HTR-8/SVneo (cell line): ENCODE data around the gene CST9.
"Not testable (repeated sequence)": the region's sequence is repeated elsewhere in the genome, so short reads cannot be mapped to it uniquely, and the experiment has no call there.

Source experiments
- DNase-seq: peaks from one replicate; pipeline ENCODE4 v3.0.0; 2011; ENCODE audit warnings: low spot score, mixed read lengths; ENCODE audit not compliant: insufficient read length
- FAIRE-seq: peaks from 2 replicates; lab custom pipeline; 2011; peaks lifted over from hg19 to GRCh38; lab: Jason Lieb, UNC

CST9 gene

GRCh38 chr20:23625236-23625964, 19.7 kb upstream of the CST9 start:
- DNase-seq, result no peak
- no peak for FAIRE-seq

DNA sequence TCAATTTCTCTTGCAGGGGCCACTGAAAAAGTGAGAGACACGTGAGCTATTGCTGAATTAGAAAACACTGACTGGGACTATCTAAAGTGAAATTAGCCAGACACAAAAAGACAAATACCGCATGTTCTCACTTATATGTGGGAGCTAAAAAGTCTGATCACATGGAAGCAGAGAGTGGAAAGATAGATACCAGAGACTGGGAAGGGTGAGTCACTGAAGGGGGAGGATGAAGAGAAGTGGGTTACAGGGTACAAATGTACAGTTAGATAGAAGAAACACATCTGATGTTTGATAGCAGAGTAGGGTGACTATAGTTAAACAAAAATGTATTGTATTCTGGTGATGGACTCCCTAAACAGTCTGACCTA, 18.6 kb upstream of the CST9 start:
- FAIRE-seq, result no peak
- DNase-seq, result no peak

- FAIRE-seq (no peak), DNase-seq (no peak)
Observed at GRCh38 chr20:23623666-23624323, 18.1 kb upstream of the CST9 start.

GRCh38 chr20:23622839-23623343, 17.2 kb upstream of the CST9 start:
- FAIRE-seq, result no peak
- DNase-seq, result peak; percentile 67

- FAIRE-seq, result not testable (repeated sequence)
Observed at GRCh38 chr20:23622401-23622800, 16.7 kb upstream of the CST9 start.

GRCh38 chr20:23620670-23621386, 15.1 kb upstream of the CST9 start:
- not testable (repeated sequence) for DNase-seq, FAIRE-seq

More at GRCh38 chr20:23622401-23622800, 16.7 kb upstream of the CST9 start:
- DNase-seq, result not testable (repeated sequence)

DNA sequence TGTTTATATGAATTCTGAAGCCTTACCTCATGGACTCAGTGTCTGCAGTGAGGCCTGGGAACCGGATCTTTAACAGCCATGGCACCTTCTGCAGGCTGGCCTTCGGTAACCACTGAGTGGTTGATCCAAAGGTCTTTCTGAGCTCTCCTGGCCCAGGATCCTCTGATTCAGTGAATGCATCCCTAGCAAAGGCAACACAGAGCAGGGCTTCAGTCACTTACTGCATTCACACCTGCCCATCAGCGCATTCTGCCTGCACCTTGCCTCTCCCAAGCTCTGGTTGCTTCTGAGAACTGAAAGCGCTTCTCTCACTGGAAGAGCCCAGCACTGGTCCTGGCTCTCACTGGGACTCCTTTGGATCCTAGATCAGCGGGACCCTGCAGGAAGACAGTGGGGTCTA, 8.4 kb upstream of the CST9 start:
- no peak for DNase-seq
- no peak for FAIRE-seq

GRCh38 chr20:23613676-23614075, 8.0 kb upstream of the CST9 start:
- DNase-seq (no peak), FAIRE-seq (no peak)

GRCh38 chr20:23612396-23612795, 6.7 kb upstream of the CST9 start:
- no peak for DNase-seq
- no peak for FAIRE-seq

GRCh38 chr20:23609486-23610109, 3.9 kb upstream of the CST9 start:
- DNase-seq (no peak), FAIRE-seq (no peak)

DNA sequence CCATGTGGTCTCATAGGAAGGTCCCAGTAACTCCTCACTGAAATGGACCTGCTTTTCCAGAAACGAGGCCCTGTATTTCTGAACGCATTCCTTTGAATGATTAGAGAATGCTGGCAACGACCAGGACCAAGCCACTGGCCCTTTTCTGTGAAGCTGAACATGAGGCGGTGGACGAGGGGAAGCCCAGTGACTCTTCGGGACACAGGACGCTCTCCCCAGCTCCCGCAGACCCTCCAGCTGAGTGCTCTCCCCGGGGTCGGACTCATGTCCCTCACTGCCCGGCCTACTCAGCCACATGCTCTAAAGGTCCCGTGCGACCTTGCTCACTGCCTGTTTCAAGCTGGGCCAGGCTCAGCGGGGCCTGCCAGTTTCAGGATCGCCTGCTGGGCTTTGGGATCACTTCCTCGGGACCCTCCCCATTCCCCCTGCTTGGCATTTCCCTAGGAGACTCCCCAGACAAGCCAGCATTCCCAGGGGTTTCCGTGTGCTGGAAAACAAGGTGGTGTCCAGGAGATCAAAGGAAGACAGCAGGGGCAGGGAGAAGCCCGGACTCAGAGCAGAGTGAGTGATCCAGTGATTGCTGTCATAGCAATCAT, 2.6 kb upstream of the CST9 start:
- no peak for DNase-seq
- FAIRE-seq, result no peak

- DNase-seq (no peak), FAIRE-seq (no peak)
Observed at GRCh38 chr20:23607497-23608245, 2.0 kb upstream of the CST9 start.

- FAIRE-seq (peak; percentile 88), DNase-seq (peak; percentile 84)
Observed at GRCh38 chr20:23606652-23607049, 934 bp upstream of the CST9 start.

GRCh38 chr20:23604306-23604705, 1.4 kb downstream of the CST9 start:
- DNase-seq (no peak), FAIRE-seq (no peak)

- FAIRE-seq (no peak), DNase-seq (no peak)
Observed at GRCh38 chr20:23603321-23603720, 2.4 kb downstream of the CST9 start.

DNA sequence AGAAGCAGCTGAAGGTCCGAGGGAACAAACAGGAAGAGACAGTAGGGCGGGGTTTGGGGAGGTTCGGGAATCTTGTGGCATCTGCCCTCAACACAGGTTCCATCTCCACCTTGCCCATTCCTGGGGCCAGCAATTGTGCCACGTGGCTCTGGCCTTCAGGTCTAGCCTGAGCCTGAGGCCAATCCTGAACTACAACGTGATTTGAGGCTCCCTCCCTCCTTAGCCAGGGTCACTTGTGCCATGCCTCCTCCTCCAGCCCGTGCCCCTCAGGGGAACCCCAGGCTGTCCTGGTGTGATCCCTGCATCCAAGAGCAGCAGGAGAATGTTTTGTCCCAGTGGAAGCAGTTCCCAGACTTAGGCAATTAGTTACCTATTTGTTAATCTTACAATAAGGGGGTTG, 3.0 kb downstream of the CST9 start:
- FAIRE-seq, result no peak
- DNase-seq, result no peak

- FAIRE-seq, result no peak
Observed at GRCh38 chr20:23602241-23602640, 3.5 kb downstream of the CST9 start.

DNA sequence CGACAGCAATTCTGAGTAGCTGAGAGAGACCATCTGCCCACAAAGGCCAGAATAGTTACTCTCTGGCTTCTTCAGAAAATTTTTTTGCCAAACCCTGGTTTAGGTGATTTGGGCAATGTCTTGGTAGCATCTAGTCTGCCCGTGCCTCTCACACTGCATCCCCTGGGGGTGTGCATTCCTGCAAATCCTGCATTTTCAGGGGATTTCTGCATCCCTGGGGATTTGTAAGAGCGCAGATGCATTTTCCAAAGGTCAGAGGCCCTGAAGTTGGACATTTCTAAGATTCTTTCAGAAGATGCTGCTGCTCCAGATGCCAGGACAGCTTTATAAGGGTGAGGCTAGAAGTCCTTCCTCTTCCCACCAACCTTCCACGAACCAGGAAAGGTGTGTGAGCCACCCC, 4.0 kb downstream of the CST9 start:
- no peak for DNase-seq
- FAIRE-seq, result no peak

More at GRCh38 chr20:23602241-23602640, 3.5 kb downstream of the CST9 start:
- DNase-seq, result no peak

DNA sequence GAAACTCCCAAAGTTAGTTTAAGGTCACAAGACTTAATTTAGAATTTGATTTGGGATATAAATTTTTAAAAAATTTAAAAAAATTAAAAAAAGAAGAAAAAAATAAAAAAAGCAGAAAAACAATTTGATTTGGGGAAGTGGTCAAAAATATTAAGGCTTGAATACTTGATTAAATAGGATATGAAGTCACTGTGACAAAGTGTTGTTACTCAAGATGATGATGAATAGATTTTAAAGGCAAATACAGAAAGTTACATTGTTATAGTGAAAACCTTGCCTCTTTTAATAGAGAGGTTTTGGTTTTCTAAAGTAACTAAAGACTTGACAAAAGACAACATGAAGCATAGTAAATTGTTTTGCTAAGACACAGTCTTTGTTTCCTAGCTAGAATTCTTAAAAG, 7.2 kb downstream of the CST9 start:
- no peak for FAIRE-seq

More for the DNA sequence above, 7.2 kb downstream of the CST9 start:
- no peak for DNase-seq
